T-cell (primary cell): ENCODE data around the gene CPNE7. TPM values are rescaled to one million over a fixed set of nuclear protein-coding genes. Genes with fewer than 3 reads are reported as not detected.
A peak's percentile ranks its signal among the peaks of the same experiment; 100 is the strongest.

Experiments used
- ATAC-seq, 4 experiments: fragments of 200-7000 bp in 3 of 4; fragments of 150-1000 bp in 1 of 4; cut with Tn5 transposase; replicated peaks in 1 of 4; 1 replicate in 3 of 4; 2 replicates in 1 of 4; pipeline ENCODE4 v1.10.0; 2021; ENCODE audit warnings: moderate library complexity in 3 of 4, mild to moderate bottlenecking in 2 of 4, moderate number of reproducible peaks in 1 of 4
- CTCF ChIA-PET, 2 donors: fragments of 300-600 bp; sonication (Branson Sonifier 250); formaldehyde crosslinking; loops; one replicate each; lab custom pipeline; 2022; ENCODE audit warnings: antibody characterized with exemption in 2 of 2; lab: Charles Lee
- POLR2A ChIA-PET, 2 donors: fragments of 300-600 bp; sonication (Branson Sonifier 250); formaldehyde crosslinking; loops; one replicate each; lab custom pipeline; 2022; ENCODE audit warnings: antibody characterized with exemption in 2 of 2; lab: Charles Lee
- DNase-seq, 35 experiments: peaks; one replicate each; pipeline versions ENCODE4 v3.0.0 to v3.0.0-alpha.2; 2013 to 2023
- H3K27ac ChIP-seq: one replicate; pipeline ENCODE4 v1.5.1; 2013; ENCODE audit warnings: low read length
- H3K27me3 ChIP-seq, 2 experiments: replicated peaks in 1 of 2; 1 replicate in 1 of 2; 2 replicates in 1 of 2; pipeline versions ENCODE4 v1.6.1 to v1.7.0; 2013; ENCODE audit warnings: low read length in 1 of 2, mixed read lengths in 1 of 2; ENCODE audit not compliant: control insufficient read depth in 2 of 2, insufficient read depth in 2 of 2; ENCODE audit errors: extremely low read depth in 1 of 2
- H3K36me3 ChIP-seq, 2 donors: 1 replicate in 1 of 2; 2 replicates in 1 of 2; pipeline versions ENCODE4 v1.6.1 to v1.7.0; 2013; ENCODE audit warnings: low read length in 1 of 2; ENCODE audit not compliant: control insufficient read depth in 2 of 2, insufficient read depth in 1 of 2; ENCODE audit errors: extremely low read depth in 1 of 2
- H3K4me1 ChIP-seq, 2 experiments: 1 replicate in 1 of 2; 2 replicates in 1 of 2; pipeline versions ENCODE4 v1.6.1 to v1.7.0; 2013; ENCODE audit warnings: low read length in 2 of 2, mixed read lengths in 1 of 2; ENCODE audit not compliant: insufficient read depth in 2 of 2, control insufficient read depth in 1 of 2; ENCODE audit errors: extremely low read depth in 1 of 2
- H3K4me3 ChIP-seq, 2 donors: 1 replicate in 1 of 2; 2 replicates in 1 of 2; pipeline versions ENCODE4 v1.5.1 to v1.7.0; 2013; ENCODE audit warnings: mild to moderate bottlenecking in 2 of 2, low read length in 1 of 2, moderate library complexity in 1 of 2; ENCODE audit not compliant: control insufficient read depth in 1 of 2; ENCODE audit errors: extremely low read depth in 1 of 2
- H3K9me3 ChIP-seq: 2 replicates; pipeline ENCODE4 v1.7.0; 2013
- H3K27ac Mint-ChIP-seq, 2 donors: one replicate each; pipeline ENCODE4 v1.8.0; 2020 to 2021; ENCODE audit warnings: mild to moderate bottlenecking in 2 of 2, mixed read lengths in 2 of 2
- H3K27me3 Mint-ChIP-seq, 2 donors: one replicate each; pipeline ENCODE4 v1.8.0; 2021 to 2022; ENCODE audit warnings: mixed read lengths in 2 of 2
- H3K36me3 Mint-ChIP-seq: one replicate; pipeline ENCODE4 v1.8.0; 2021; ENCODE audit warnings: mixed read lengths
- H3K4me1 Mint-ChIP-seq, 3 donors: one replicate each; pipeline ENCODE4 v1.8.0; 2020 to 2022; ENCODE audit warnings: mixed read lengths in 3 of 3, mild to moderate bottlenecking in 1 of 3
- H3K4me3 Mint-ChIP-seq, 3 donors: one replicate each; pipeline ENCODE4 v1.8.0; 2020 to 2022; ENCODE audit warnings: mild to moderate bottlenecking in 3 of 3, mixed read lengths in 3 of 3, moderate library complexity in 3 of 3
- H3K9me3 Mint-ChIP-seq, 3 donors: one replicate each; pipeline ENCODE4 v1.8.0; 2020 to 2022; ENCODE audit warnings: mixed read lengths in 3 of 3
- WGBS: methylation state at CpG from one replicate; pipeline ENCODE4 v1.1.5; 2013; ENCODE audit warnings: missing lambda C conversion rate; ENCODE audit not compliant: insufficient coverage; 5-methylcytosine and 5-hydroxymethylcytosine counted together
- total RNA-seq, 35 experiments: library from RNA in 6 of 35; stranded (reverse) in 6 of 35; fragments of 120-200 nt in 1 of 35; gene quantifications; one replicate each; pipeline versions ENCODE4 v1.2.1 to v1.2.4 and lab custom pipeline; 2013 to 2026

Gene CPNE7
- total RNA-seq, 5 donors from 2014 or later (not counting 1 experiment from before 2014, with no cell fraction given), result 1.9 to 8.7 (median 5.1) TPM

DNA sequence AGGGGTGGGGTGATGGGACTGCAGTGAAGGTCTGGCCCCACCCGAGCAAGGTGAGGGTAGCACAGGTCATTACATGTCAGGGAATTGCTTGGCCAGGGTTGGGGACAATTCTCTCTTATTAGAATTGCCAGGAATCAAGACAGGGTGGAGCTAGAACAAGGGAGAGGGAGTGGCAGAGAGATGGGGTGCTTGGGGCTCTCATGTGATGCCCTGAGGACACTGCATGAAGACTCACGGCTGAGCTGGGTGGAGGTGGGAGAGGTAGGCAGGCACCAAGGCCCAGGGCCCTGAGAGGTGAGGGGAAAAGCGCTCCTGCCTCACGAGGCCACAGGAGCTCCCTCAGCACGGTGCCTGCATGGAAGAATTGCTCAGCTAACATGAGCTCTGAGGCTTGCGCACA lies 41.5 kb downstream of the CPNE7 start:
- ChIA-PET CTCF (no interaction called here), POLR2A (no interaction called here)
- Mint-ChIP-seq H3K27ac (peak overlapping the region; percentile 89 to 93), H3K36me3 (no peaks in the 10 kb centered on the region), H3K27me3 (peaks cover 0 to 5% of the 10 kb centered on the region in 2 donors), H3K4me1 (peaks cover 11 to 13% (median 13%) of the 10 kb centered on the region in 3 donors), H3K4me3 (peak overlapping the region in 1 of 3 donors; percentile 66), H3K9me3 (peaks cover 0 to 10% (median 3%) of the 10 kb centered on the region in 3 donors)
- Histone ChIP-seq H3K27me3 (peaks cover 0 to 10% of the 10 kb centered on the region in 2 experiments), H3K4me1 (peaks cover 3 to 32% of the 10 kb centered on the region in 2 experiments), H3K9me3 (no peaks in the 10 kb centered on the region), H3K36me3 (no peaks in the 10 kb centered on the region), H3K4me3 (no peak overlapping the region), H3K27ac (peak overlapping the region; percentile 77)
- ATAC-seq, result peak in 1 of 4 experiments; percentile 54
- peak in 1 of 35 experiments; percentile 30 for DNase-seq
- WGBS, result 59% methylated on average over 4 of the region's 6 CpGs

DNA sequence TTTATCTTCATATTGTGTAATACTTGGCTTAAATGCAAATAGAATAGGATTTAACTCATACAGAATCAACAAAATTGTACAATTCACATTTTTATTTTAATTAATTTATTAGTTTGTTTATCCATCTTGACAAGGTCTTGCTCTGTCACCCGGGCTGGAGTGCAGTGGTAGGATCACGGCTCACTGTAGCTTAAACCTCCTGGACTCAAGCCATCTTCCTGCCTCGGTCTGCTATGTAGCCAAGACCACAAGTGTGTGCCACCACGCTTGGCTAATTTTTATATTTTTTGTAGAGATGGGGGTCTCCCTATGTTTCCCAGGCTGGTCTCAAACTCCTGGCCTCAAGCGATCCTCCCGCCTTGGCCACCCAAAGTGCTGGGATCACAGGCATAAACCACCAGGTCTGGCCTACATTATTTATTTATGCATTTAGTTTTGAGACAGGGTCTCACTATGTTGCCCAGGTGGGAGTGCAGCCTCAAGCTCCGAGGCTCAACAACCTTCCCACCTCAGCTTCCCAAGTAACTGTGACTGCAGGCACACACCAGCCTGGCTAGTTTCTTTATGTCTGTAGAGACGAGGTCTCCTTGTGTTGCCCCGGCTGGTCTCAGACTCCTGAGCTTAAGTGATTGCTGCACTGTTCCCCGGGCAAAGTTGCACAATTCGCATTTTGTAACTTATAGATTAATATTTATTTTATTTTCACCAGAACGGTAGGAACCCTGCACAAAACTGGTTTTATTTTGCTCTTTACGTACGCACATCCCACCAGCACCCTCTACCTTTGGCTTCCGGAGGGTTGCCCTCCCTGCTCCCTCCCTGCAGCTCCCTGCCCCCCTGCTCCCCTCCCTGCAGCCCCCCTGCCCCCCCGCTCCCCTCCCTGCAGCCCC lies 42.8 kb downstream of the CPNE7 start:
- DNase-seq (no peak), ATAC-seq (no peak)
- ChIA-PET POLR2A (interaction anchor here in 1 of 2 donors (0.6 kb wide), 1 partner anchor 28 kb away, joined by 10 read pairs; no protein-coding TSS in a partner anchor), CTCF (no interaction called here)
- Histone ChIP-seq H3K27me3 (peaks cover 0 to 12% of the 10 kb centered on the region in 2 experiments), H3K4me1 (peaks cover 3 to 32% of the 10 kb centered on the region in 2 experiments), H3K4me3 (no peak overlapping the region), H3K9me3 (no peaks in the 10 kb centered on the region), H3K27ac (no peak overlapping the region), H3K36me3 (no peaks in the 10 kb centered on the region)
- Mint-ChIP-seq H3K27me3 (peaks cover under 1 to 11% of the 10 kb centered on the region in 2 donors), H3K27ac (no peak overlapping the region), H3K9me3 (peaks cover 0 to 6% (median 3%) of the 10 kb centered on the region in 3 donors), H3K36me3 (no peaks in the 10 kb centered on the region), H3K4me1 (peaks cover 11 to 13% (median 12%) of the 10 kb centered on the region in 3 donors), H3K4me3 (no peak overlapping the region)
- 82% methylated on average over 4 of the region's 16 CpGs for WGBS

DNA sequence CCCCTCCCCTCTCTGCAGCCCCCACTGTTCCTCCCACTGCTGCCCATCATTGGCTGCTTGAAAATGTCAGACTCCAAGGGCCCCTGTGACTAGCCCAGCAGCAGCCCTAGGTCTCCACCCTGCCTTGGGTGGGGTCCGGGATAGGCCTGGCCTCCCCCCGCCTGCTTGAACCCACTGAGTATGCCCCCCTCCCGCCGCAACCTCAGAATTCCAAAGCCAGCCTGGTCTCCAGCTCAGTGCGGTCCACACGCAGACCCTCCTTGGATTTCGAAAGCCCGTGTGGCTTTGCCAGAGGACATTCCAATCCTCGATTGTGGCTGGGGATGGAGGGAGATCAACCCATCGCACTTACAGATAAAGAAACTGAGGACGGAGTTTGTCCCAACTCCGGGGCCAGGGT lies 44.3 kb downstream of the CPNE7 start:
- Histone ChIP-seq H3K36me3 (no peaks in the 10 kb centered on the region), H3K27me3 (peaks cover 0 to 21% of the 10 kb centered on the region in 2 experiments), H3K27ac (no peak overlapping the region), H3K9me3 (no peaks in the 10 kb centered on the region), H3K4me1 (peaks cover 3 to 32% of the 10 kb centered on the region in 2 experiments), H3K4me3 (no peak overlapping the region)
- ATAC-seq, result no peak
- H3K27me3 Mint-ChIP-seq, result peaks cover 4 to 23% of the 10 kb centered on the region in 2 donors
- no peak overlapping the region for H3K27ac Mint-ChIP-seq
- ChIA-PET CTCF (interaction anchor here in 1 of 2 donors (0.7 kb wide), 1 partner anchor 12 kb away, joined by 8 read pairs; no protein-coding TSS in a partner anchor), POLR2A (no interaction called here)
- 94% methylated on average over 12 of the region's 12 CpGs for WGBS
- H3K4me1 Mint-ChIP-seq, result peaks cover 13 to 14% (median 13%) of the 10 kb centered on the region in 3 donors
- no peak for DNase-seq
- H3K4me3 Mint-ChIP-seq, result no peak overlapping the region
- peaks cover 0 to 6% (median 3%) of the 10 kb centered on the region in 3 donors for H3K9me3 Mint-ChIP-seq
- H3K36me3 Mint-ChIP-seq, result no peaks in the 10 kb centered on the region

DNA sequence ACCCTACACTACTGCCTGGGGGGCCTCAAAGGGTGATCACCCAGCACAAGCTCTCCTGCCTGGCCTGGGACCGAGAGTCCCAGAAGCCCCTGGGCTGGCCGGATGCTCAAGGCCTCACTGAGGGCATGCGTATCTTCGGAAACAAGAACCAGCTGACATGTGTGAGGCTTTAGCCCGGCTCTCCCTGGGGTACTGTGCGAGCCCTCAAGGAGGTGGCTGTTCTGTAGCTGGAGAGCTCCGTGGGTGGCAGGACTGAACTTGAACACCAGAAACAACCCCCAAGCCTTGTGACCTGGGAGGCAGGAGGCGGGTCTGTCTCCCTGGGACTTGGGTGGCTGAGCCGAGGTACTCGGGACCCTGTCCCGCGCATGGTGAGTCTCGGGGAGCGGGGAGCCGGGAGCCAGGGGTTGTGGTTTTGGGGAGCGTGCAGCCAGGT lies 44.9 kb downstream of the CPNE7 start:
- Histone ChIP-seq H3K4me1 (peaks cover 3 to 26% of the 10 kb centered on the region in 2 experiments), H3K27me3 (peaks cover 0 to 17% of the 10 kb centered on the region in 2 experiments), H3K9me3 (no peaks in the 10 kb centered on the region), H3K27ac (no peak overlapping the region), H3K4me3 (no peak overlapping the region), H3K36me3 (no peaks in the 10 kb centered on the region)
- WGBS, result 80% methylated on average over 15 of the region's 16 CpGs
- Mint-ChIP-seq H3K9me3 (peaks cover 0 to 6% (median 3%) of the 10 kb centered on the region in 3 donors), H3K27me3 (peaks cover 4 to 28% of the 10 kb centered on the region in 2 donors), H3K4me1 (peaks cover 13 to 14% (median 13%) of the 10 kb centered on the region in 3 donors), H3K27ac (no peak overlapping the region), H3K4me3 (no peak overlapping the region), H3K36me3 (no peaks in the 10 kb centered on the region)
- CTCF ChIA-PET, result no interaction called here
- POLR2A ChIA-PET, result interaction anchor here in 1 of 2 donors (0.6 kb wide), 1 partner anchor 28 kb away, joined by 3 read pairs; no protein-coding TSS in a partner anchor
- no peak for ATAC-seq
- DNase-seq, result no peak

DNA sequence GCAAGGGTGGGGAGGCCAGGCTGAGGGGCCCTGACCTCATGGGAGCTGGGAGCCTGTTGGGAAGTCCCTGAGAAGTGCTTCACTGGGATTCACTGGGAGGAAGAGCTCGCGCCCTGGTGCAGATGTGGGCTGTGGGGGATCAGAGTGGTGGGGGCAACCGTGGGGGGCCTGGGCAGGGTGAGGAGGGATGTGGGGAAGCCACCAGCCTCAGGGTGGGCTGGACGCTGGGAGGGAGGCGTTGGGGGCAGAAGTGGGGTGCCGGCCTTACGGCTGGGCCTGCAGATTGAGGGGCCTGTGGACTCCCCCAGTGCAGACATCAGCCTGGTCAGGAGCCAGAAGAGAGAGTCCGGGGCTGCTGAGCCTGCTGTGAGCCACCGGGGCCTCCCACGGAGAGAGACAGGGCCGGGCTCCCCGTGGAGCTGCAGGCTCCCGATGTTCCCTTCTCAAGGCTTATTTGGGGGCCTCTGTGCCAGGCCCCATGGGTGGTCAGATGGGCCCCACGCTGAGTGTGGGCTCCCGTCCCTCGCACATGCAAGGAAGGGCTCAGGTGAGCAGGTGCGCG lies 45.7 kb downstream of the CPNE7 start:
- Mint-ChIP-seq H3K4me3 (no peak overlapping the region), H3K36me3 (no peaks in the 10 kb centered on the region), H3K4me1 (peaks cover 11 to 12% (median 11%) of the 10 kb centered on the region in 3 donors), H3K27me3 (peaks cover 4 to 28% of the 10 kb centered on the region in 2 donors), H3K27ac (no peak overlapping the region), H3K9me3 (peaks cover 0 to 4% (median 3%) of the 10 kb centered on the region in 3 donors)
- WGBS, result 88% methylated on average over 18 of the region's 18 CpGs
- H3K4me3 ChIP-seq, result no peak overlapping the region
- peaks cover 3 to 19% of the 10 kb centered on the region in 2 experiments for H3K4me1 ChIP-seq
- H3K36me3 ChIP-seq, result no peaks in the 10 kb centered on the region
- peaks cover 0 to 17% of the 10 kb centered on the region in 2 experiments for H3K27me3 ChIP-seq
- H3K9me3 ChIP-seq, result no peaks in the 10 kb centered on the region
- no peak for DNase-seq
- ATAC-seq, result no peak
- CTCF ChIA-PET, result no interaction called here
- POLR2A ChIA-PET, result no interaction called here
- no peak overlapping the region for H3K27ac ChIP-seq
